Psoas muscle (tissue), 8 donors: ENCODE data around the gene SLC46A2. TPM values are rescaled to one million over a fixed set of nuclear protein-coding genes. Genes with fewer than 3 reads are reported as not detected.

Experiments
- ATAC-seq, 4 donors: fragments of 200-7000 bp; cut with Tn5 transposase; one replicate each; pipeline ENCODE4 v1.9.1; 2020; ENCODE audit warnings: moderate library complexity in 3 of 4, mild to moderate bottlenecking in 2 of 4
- DNase-seq, 2 donors: peaks; one replicate each; pipeline ENCODE4 v3.0.0-alpha.2; 2020
- H3K27ac ChIP-seq: fragments of 200-600 bp; one replicate; pipeline ENCODE4 v1.8.0; 2022
- H3K27me3 ChIP-seq, 3 donors: fragments of 200-600 bp in 1 of 3; one replicate each; pipeline versions ENCODE4 v1.6.1 to v1.8.0; 2013 to 2022; ENCODE audit warnings: low read length in 2 of 3, mild to moderate bottlenecking in 2 of 3, moderate library complexity in 1 of 3; ENCODE audit not compliant: insufficient read depth in 3 of 3
- H3K36me3 ChIP-seq, 2 donors: fragments of 200-600 bp in 1 of 2; one replicate each; pipeline versions ENCODE4 v1.6.1 to v1.8.0; 2013 to 2022; ENCODE audit warnings: low read depth in 1 of 2, mild to moderate bottlenecking in 1 of 2, moderate library complexity in 1 of 2; ENCODE audit not compliant: insufficient read depth in 1 of 2
- H3K4me1 ChIP-seq: fragments of 200-600 bp; one replicate; pipeline ENCODE4 v1.8.0; 2022
- H3K4me3 ChIP-seq: fragments of 200-600 bp; one replicate; pipeline ENCODE4 v1.8.0; 2022; ENCODE audit warnings: mild to moderate bottlenecking
- H3K9me3 ChIP-seq: fragments of 200-600 bp; one replicate; pipeline ENCODE4 v1.8.0; 2022
- WGBS, 3 donors: extraction: QIAGEN DNeasy Blood & Tissue Kit; methylation state at CpG; one replicate each; pipeline versions ENCODE4 v1.1.6 to v1.1.7; 2013; 5-methylcytosine and 5-hydroxymethylcytosine counted together
- intact Hi-C, 2 donors: fragments of 100-400 bp; cut with DNase I; formaldehyde crosslinking; loops; one replicate each; pipeline versions ENCODE4 v1.11.0 to v1.14.2; 2022
- polyA plus RNA-seq, 3 donors: library from polyadenylated mRNA; stranded (reverse); fragments of 200-250 nt; gene quantifications; one replicate each; pipeline ENCODE4 v1.2.3, GENCODE V29; 2013
- total RNA-seq, 4 donors: library from RNA; stranded (reverse); fragmentation: NEBNext Ultra II Directional in 2 of 4; extraction: Animal tissue kit (Norgen Biotek cat#: 25700) in 2 of 4; gene quantifications; one replicate each; pipeline versions ENCODE4 v1.2.1 to v1.2.4, GENCODE V29; 2021 to 2023
- TF ChIP-seq, protein P1 (sequence below): fragments of 200-600 bp; IDR thresholded peaks from one replicate; pipeline ENCODE4 v1.8.0; 2022; ENCODE audit warnings: antibody characterized with exemption
- donor health status: healthy with polysubstance abuse.
- donor health status: DM: no; HTN: no; CAD: no; lungs with moderate emphysema.
- donor health status: Bipolar disorder and iron deficiency.
- donor health status: healthy.
- donor health status: DM: yes; HTN: yes; CAD: no.
- donor health status: DM: no; HTN: no; CAD: no.
- donor health status: DM: no; HTN: no; CAD: no.
- donor health status: DM: yes; HTN: yes; CAD: no.

SLC46A2 gene
- total and polyA plus RNA-seq, 7 donors, result 0.01 TPM; not detected in 6

DNA sequence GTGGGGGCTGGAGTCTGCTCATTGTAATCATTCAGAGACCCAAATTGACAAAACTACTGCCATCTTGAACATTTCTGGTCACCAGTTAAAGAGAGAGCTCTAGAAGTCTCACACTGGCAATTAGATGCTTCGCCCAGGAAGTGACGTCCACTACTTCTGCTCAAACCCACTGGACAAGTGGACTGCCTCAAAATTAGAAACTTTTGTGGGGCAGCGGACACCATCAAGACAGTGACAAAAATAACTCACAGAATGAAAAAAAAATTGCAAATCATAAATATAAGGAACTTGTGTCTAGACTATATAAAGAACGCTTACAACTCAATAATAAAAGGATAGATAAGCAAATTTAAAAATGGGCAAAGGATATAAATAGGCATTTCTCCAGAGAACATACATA, 9.8 kb upstream of the SLC46A2 start:
- Histone ChIP-seq H3K4me1 (no peaks in the 10 kb centered on the region), H3K27me3 (no peaks in the 10 kb centered on the region), H3K36me3 (no peaks in the 10 kb centered on the region), H3K4me3 (no peak overlapping the region), H3K9me3 (no peaks in the 10 kb centered on the region), H3K27ac (no peak overlapping the region)
- intact Hi-C loops, result no loop called here
- ATAC-seq, result no peak
- DNase-seq, result no peak
- TF ChIP-seq, protein P1, sequence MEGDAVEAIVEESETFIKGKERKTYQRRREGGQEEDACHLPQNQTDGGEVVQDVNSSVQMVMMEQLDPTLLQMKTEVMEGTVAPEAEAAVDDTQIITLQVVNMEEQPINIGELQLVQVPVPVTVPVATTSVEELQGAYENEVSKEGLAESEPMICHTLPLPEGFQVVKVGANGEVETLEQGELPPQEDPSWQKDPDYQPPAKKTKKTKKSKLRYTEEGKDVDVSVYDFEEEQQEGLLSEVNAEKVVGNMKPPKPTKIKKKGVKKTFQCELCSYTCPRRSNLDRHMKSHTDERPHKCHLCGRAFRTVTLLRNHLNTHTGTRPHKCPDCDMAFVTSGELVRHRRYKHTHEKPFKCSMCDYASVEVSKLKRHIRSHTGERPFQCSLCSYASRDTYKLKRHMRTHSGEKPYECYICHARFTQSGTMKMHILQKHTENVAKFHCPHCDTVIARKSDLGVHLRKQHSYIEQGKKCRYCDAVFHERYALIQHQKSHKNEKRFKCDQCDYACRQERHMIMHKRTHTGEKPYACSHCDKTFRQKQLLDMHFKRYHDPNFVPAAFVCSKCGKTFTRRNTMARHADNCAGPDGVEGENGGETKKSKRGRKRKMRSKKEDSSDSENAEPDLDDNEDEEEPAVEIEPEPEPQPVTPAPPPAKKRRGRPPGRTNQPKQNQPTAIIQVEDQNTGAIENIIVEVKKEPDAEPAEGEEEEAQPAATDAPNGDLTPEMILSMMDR, result no peak
- WGBS, 3 donors, result 72 to 82% (median 74%) methylated on average over 4 of the region's 4 CpGs

DNA sequence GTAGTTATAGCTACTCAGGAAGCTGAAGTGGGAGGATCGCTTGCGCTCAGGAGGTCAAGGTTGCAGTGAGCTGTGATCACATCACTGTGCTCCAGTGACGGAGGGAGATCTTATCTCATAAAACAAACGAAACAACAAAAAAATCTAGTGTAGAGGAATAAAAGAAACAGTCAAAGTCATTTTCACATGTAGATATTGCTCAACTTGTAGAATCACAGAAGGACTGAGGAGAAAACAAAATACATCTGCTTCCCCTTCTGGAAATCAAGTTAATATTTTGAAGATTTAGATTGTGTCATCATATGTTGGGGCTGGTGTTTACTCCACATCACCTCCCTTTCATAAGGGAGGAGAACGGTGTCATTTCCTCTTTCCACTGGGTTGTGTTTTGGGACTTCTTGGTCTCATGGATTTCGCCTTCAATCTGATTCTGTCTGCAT, 8.2 kb upstream of the SLC46A2 start:
- DNase-seq (no peak), ATAC-seq (no peak)
- WGBS, 3 donors, result 53 to 64% (median 60%) methylated on average over 6 of the region's 6 CpGs
- intact Hi-C loops, result no loop called here
- Histone ChIP-seq H3K4me3 (no peak overlapping the region), H3K4me1 (no peaks in the 10 kb centered on the region), H3K27me3 (no peaks in the 10 kb centered on the region), H3K9me3 (no peaks in the 10 kb centered on the region), H3K27ac (no peak overlapping the region), H3K36me3 (no peaks in the 10 kb centered on the region)
- TF ChIP-seq, protein P1, result no peak

DNA sequence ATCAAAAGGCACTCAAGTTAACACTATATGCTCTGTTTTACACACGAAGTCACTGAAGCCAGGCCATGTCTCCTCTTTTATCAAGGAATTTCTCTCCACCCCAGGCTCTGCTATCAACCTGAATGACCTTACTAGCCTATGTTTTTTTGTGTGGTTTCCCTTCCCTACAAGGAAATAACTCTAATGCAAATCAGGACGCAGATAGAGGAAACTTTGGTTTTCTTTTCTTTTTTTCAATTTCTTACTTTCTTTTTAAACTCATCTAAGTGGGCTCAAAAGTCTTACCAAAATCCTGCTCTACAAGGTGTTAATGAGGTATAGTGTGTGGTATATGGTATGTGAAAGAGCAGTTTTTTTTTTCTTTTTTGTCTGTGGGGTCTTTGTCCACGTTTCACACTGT, 5.5 kb upstream of the SLC46A2 start:
- H3K36me3 ChIP-seq, result no peaks in the 10 kb centered on the region
- H3K4me1 ChIP-seq, result no peaks in the 10 kb centered on the region
- no peak for ATAC-seq
- TF ChIP-seq, protein P1, result no peak
- no peaks in the 10 kb centered on the region for H3K27me3 ChIP-seq
- no peaks in the 10 kb centered on the region for H3K9me3 ChIP-seq
- no peak for DNase-seq
- 47 to 59% (median 50%) methylated on average over 3 of the region's 3 CpGs for WGBS, 3 donors
- intact Hi-C loops, result no loop called here
- no peak overlapping the region for H3K4me3 ChIP-seq
- H3K27ac ChIP-seq, result no peak overlapping the region

DNA sequence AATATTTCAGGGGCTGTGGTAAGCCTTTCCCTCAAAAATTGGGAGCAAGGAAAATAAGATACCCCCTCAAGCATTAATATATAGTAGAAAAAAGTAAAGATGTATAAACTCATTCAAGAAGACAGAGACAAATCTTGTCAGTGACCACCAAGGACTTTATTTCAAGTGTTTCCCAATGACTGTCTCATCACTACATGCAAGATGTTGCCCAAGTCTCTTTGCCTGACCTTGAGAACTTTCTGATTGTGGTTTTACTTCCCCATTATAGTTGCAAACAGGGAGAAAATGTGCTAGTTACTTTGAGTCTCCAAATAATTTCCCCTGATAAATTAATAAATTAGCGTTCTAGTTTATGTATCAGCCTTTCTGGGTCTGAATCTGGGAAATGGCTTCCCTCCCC, 4.0 kb upstream of the SLC46A2 start:
- TF ChIP-seq, protein P1, result no peak
- Histone ChIP-seq H3K4me3 (no peak overlapping the region), H3K9me3 (no peaks in the 10 kb centered on the region), H3K27me3 (no peaks in the 10 kb centered on the region), H3K27ac (no peak overlapping the region), H3K36me3 (no peaks in the 10 kb centered on the region), H3K4me1 (no peaks in the 10 kb centered on the region)
- WGBS, 3 donors, result 87 to 95% (median 89%) methylated on average over 1 of the region's 1 CpG
- DNase-seq, result no peak
- ATAC-seq, result no peak
- intact Hi-C loops, result no loop called here

DNA sequence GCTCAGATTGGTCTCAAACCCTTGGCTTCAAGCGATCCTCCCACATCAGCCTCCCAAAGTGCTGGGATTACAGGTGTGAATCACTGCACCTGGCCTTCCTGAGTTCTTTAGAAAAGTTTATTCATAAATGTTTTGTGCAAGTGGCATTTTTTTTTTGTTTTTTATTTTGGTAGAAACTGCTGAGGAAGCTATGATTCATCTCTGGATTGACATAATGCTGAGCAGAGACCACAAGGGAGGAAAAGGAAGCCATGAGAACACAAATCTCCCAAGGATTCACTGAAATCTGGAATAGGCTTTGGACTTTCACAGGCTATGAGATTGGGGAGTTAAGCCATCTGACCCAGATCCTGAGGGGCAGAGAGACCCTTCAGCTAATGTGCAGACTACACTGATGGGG, 3.4 kb upstream of the SLC46A2 start:
- intact Hi-C loops, result no loop called here
- TF ChIP-seq, protein P1, result no peak

More for the DNA sequence above, 3.4 kb upstream of the SLC46A2 start:
- Histone ChIP-seq H3K9me3 (no peaks in the 10 kb centered on the region), H3K4me1 (no peaks in the 10 kb centered on the region), H3K4me3 (no peak overlapping the region), H3K27me3 (no peaks in the 10 kb centered on the region), H3K27ac (no peak overlapping the region), H3K36me3 (no peaks in the 10 kb centered on the region)
- DNase-seq (no peak), ATAC-seq (no peak)
- 87 to 96% (median 88%) methylated on average over 1 of the region's 1 CpG for WGBS, 3 donors
